ENCODE measurements around the gene EEF2KMT. TPM values are rescaled to one million over a fixed set of nuclear protein-coding genes. Genes with fewer than 3 reads are reported as not detected.
"Not testable (repeated sequence)": the region's sequence is repeated elsewhere in the genome, so short reads cannot be mapped to it uniquely, and the experiment has no call there.

The EEF2KMT gene
- 1 to 10 TPM; 4.4 to 6.0 TPM for total RNA-seq
- total RNA-seq = 7.0 to 14.5 reads per million in 2 donors

GRCh38 chr16:5097470-5098220, at the start of gene EEF2KMT:
Gene EEF2KMT, minus strand, starts transcription at chr16:5097795. Its CDS starts 56 bp downstream, at chr16:5097739.
- Mint-ChIP-seq H3K4me3 (peak within 1 kb of the TSS; percentile 92), H3K27ac (peak within 1 kb of the TSS; percentile 57)
- not testable (repeated sequence) for H3K36me3 Mint-ChIP-seq (ENCODE audit: low read depth); H3K27me3 Mint-ChIP-seq; H3K9me3 ChIP-seq (ENCODE audit: control insufficient read depth, low read length, poor library complexity, severe bottlenecking); H3K4me1 Mint-ChIP-seq
- peak; percentile 57 to 90 (median 86) for DNase-seq
- ATAC-seq = peak; percentile 95

GRCh38 chr16:5144621-5144956, 47.0 kb upstream of the EEF2KMT start:
- not testable (repeated sequence) for ATAC-seq; H3K27ac Mint-ChIP-seq; H3K4me3 Mint-ChIP-seq; H3K36me3 Mint-ChIP-seq (ENCODE audit: low read depth); DNase-seq; H3K9me3 ChIP-seq (ENCODE audit: control insufficient read depth, low read length, poor library complexity, severe bottlenecking); H3K4me1 Mint-ChIP-seq
- peaks cover 50% of the 10 kb centered on the region for H3K27me3 Mint-ChIP-seq

- DNase-seq (no peak), ATAC-seq (no peak)
- no peak overlapping the region for H3K27ac Mint-ChIP-seq
- H3K4me1 Mint-ChIP-seq = peaks cover 3% of the 10 kb centered on the region
- no peak overlapping the region for H3K4me3 Mint-ChIP-seq
- H3K27me3 Mint-ChIP-seq = peaks cover 56% of the 10 kb centered on the region
- no peaks in the 10 kb centered on the region for H3K9me3 ChIP-seq (ENCODE audit: control insufficient read depth, low read length, poor library complexity, severe bottlenecking)
- no peaks in the 10 kb centered on the region for H3K36me3 Mint-ChIP-seq (ENCODE audit: low read depth)
Measured at GRCh38 chr16:5143761-5144620, 46.4 kb upstream of the EEF2KMT start.

GRCh38 chr16:5140151-5140550, 42.6 kb upstream of the EEF2KMT start:
- H3K27me3 Mint-ChIP-seq = peaks cover 67% of the 10 kb centered on the region
- H3K9me3 ChIP-seq (ENCODE audit: control insufficient read depth, low read length, poor library complexity, severe bottlenecking); H3K36me3 Mint-ChIP-seq (ENCODE audit: low read depth); H3K27ac Mint-ChIP-seq; H3K4me1 Mint-ChIP-seq; ATAC-seq; DNase-seq; H3K4me3 Mint-ChIP-seq: not testable (repeated sequence)

GRCh38 chr16:5134739-5135452, 37.3 kb upstream of the EEF2KMT start:
- not testable (repeated sequence) for H3K36me3 Mint-ChIP-seq (ENCODE audit: low read depth); H3K27ac Mint-ChIP-seq; ATAC-seq; DNase-seq; H3K4me3 Mint-ChIP-seq; H3K9me3 ChIP-seq (ENCODE audit: control insufficient read depth, low read length, poor library complexity, severe bottlenecking); H3K4me1 Mint-ChIP-seq
- H3K27me3 Mint-ChIP-seq = peaks cover 62% of the 10 kb centered on the region

GRCh38 chr16:5132915-5133600, 35.5 kb upstream of the EEF2KMT start:
- not testable (repeated sequence) for H3K4me3 Mint-ChIP-seq; DNase-seq; H3K9me3 ChIP-seq (ENCODE audit: control insufficient read depth, low read length, poor library complexity, severe bottlenecking); H3K4me1 Mint-ChIP-seq; ATAC-seq; H3K27ac Mint-ChIP-seq; H3K36me3 Mint-ChIP-seq (ENCODE audit: low read depth)
- peaks cover 57% of the 10 kb centered on the region for H3K27me3 Mint-ChIP-seq

- not testable (repeated sequence) for H3K4me3 Mint-ChIP-seq; H3K27ac Mint-ChIP-seq; H3K9me3 ChIP-seq (ENCODE audit: control insufficient read depth, low read length, poor library complexity, severe bottlenecking); H3K4me1 Mint-ChIP-seq; H3K36me3 Mint-ChIP-seq (ENCODE audit: low read depth); DNase-seq; ATAC-seq
- peaks cover 48% of the 10 kb centered on the region for H3K27me3 Mint-ChIP-seq
Measured at GRCh38 chr16:5131467-5132004, 33.9 kb upstream of the EEF2KMT start.

- peak; percentile 61 for ATAC-seq
- DNase-seq = peak in 2 of 3 donors; percentile 23 to 43
- not testable (repeated sequence) for H3K36me3 Mint-ChIP-seq (ENCODE audit: low read depth); H3K9me3 ChIP-seq (ENCODE audit: control insufficient read depth, low read length, poor library complexity, severe bottlenecking)
- Mint-ChIP-seq H3K27ac (peak overlapping the region; percentile 62), H3K4me1 (peaks cover 10% of the 10 kb centered on the region), H3K4me3 (peak overlapping the region; percentile 67), H3K27me3 (peaks cover 18% of the 10 kb centered on the region)
Measured at GRCh38 chr16:5117300-5118087, 19.9 kb upstream of the EEF2KMT start.

- peaks cover 10% of the 10 kb centered on the region for H3K4me1 Mint-ChIP-seq
- not testable (repeated sequence) for DNase-seq; ATAC-seq; H3K9me3 ChIP-seq (ENCODE audit: control insufficient read depth, low read length, poor library complexity, severe bottlenecking); H3K36me3 Mint-ChIP-seq (ENCODE audit: low read depth)
- peak overlapping the region; percentile 62 for H3K27ac Mint-ChIP-seq
- peak overlapping the region; percentile 12 for H3K4me3 Mint-ChIP-seq
- H3K27me3 Mint-ChIP-seq = peaks cover 18% of the 10 kb centered on the region
Measured at GRCh38 chr16:5116780-5117295, 19.2 kb upstream of the EEF2KMT start.

- not testable (repeated sequence) for H3K4me3 Mint-ChIP-seq; H3K4me1 Mint-ChIP-seq; H3K27ac Mint-ChIP-seq; ATAC-seq; H3K9me3 ChIP-seq (ENCODE audit: control insufficient read depth, low read length, poor library complexity, severe bottlenecking); H3K36me3 Mint-ChIP-seq (ENCODE audit: low read depth); DNase-seq
- peaks cover 13% of the 10 kb centered on the region for H3K27me3 Mint-ChIP-seq
Measured at GRCh38 chr16:5110933-5111332, 13.3 kb upstream of the EEF2KMT start.

GRCh38 chr16:5108505-5109158, 11.0 kb upstream of the EEF2KMT start:
- peaks cover 13% of the 10 kb centered on the region for H3K27me3 Mint-ChIP-seq

More at GRCh38 chr16:5108505-5109158, 11.0 kb upstream of the EEF2KMT start:
- Mint-ChIP-seq H3K27ac (no peak overlapping the region), H3K36me3 (ENCODE audit: low read depth) (no peaks in the 10 kb centered on the region), H3K4me3 (no peak overlapping the region), H3K4me1 (no peaks in the 10 kb centered on the region)
- no peaks in the 10 kb centered on the region for H3K9me3 ChIP-seq (ENCODE audit: control insufficient read depth, low read length, poor library complexity, severe bottlenecking)
- no peak for DNase-seq
- ATAC-seq = no peak

Data from T-helper 17 cell (primary cell).